Subcutaneous adipose tissue (tissue), 4 donors: Measurements from ENCODE around the gene SIGLEC6. TPM values are rescaled to one million over a fixed set of nuclear protein-coding genes. Genes with fewer than 3 reads are reported as not detected.

ENCODE experiments used
- CTCF ChIP-seq: fragments of 450-650 bp; IDR thresholded peaks from one replicate; pipeline ENCODE4 v1.5.1; 2016; ENCODE audit warnings: low read depth, mild to moderate bottlenecking, control low read depth, antibody characterized with exemption, moderate library complexity
- total RNA-seq, 4 donors: library from RNA; depleted of rRNA; stranded (reverse); fragments of >200 nt; gene quantifications; one replicate each; pipeline ENCODE4 v1.1.0, GENCODE V29; 2016

Gene SIGLEC6
- total RNA-seq, 4 donors from 2014 or later, result 1.5 to 2.9 (median 2.5) TPM; not detected in 1

- no peak for TF ChIP-seq CTCF
Measured at GRCh38 chr19:51521781-51522180, 9.7 kb downstream of the SIGLEC6 start.

GRCh38 chr19:51521357-51521756 lies 10.1 kb downstream of the SIGLEC6 start:
- no peak for TF ChIP-seq CTCF

GRCh38 chr19:51520728-51521127 lies 10.7 kb downstream of the SIGLEC6 start:
- TF ChIP-seq CTCF, result no peak

GRCh38 chr19:51514866-51515481 lies 16.5 kb downstream of the SIGLEC6 start:
- no peak for TF ChIP-seq CTCF

GRCh38 chr19:51513968-51514367 lies 17.5 kb downstream of the SIGLEC6 start:
- no peak for TF ChIP-seq CTCF

- no peak for TF ChIP-seq CTCF
Measured at GRCh38 chr19:51511353-51511752, 20.1 kb downstream of the SIGLEC6 start.

GRCh38 chr19:51509823-51510660 lies 21.4 kb downstream of the SIGLEC6 start:
- no peak for TF ChIP-seq CTCF
